Peyer's patch (tissue), 4 donors: ENCODE data around the gene CD274.

Experiments used
- CTCF ChIP-seq, 6 experiments: fragments of 450-650 bp in 4 of 6; fragments of 200-600 bp in 2 of 6; sonication (generic) in 1 of 6; IDR thresholded peaks; one replicate each; pipeline ENCODE4 v1.5.1; 2017 to 2019; ENCODE audit warnings: antibody characterized with exemption in 6 of 6, mild to moderate bottlenecking in 3 of 6, moderate library complexity in 1 of 6
- POLR2A ChIP-seq, 2 donors: fragments of 450-650 bp; IDR thresholded peaks; one replicate each; pipeline ENCODE4 v1.5.1; 2017; ENCODE audit warnings: antibody characterized with exemption in 2 of 2, mild to moderate bottlenecking in 2 of 2, moderate library complexity in 2 of 2

GRCh38 chr9:5427005-5427404 lies 23.3 kb upstream of the CD274 start:
- TF ChIP-seq POLR2A (IDR thresholded peaks at IDR 0.05) (no peak), CTCF (IDR thresholded peaks at IDR 0.05) (no peak)
